Esophagus squamous epithelium (tissue), 5 donors: ENCODE data around the gene ELFN2. TPM values are rescaled to one million over a fixed set of nuclear protein-coding genes. Genes with fewer than 3 reads are reported as not detected.

Experiments
- DNase-seq: peaks from one replicate; lab custom pipeline; 2025; lab: John Stamatoyannopoulos, UW
- H3K27ac ChIP-seq, 4 donors: fragments of 200-600 bp; sonication (generic); one replicate each; pipeline ENCODE4 v1.5.1; 2016 to 2019; ENCODE audit warnings: mild to moderate bottlenecking in 1 of 4
- H3K27me3 ChIP-seq, 4 donors: fragments of 200-600 bp; sonication (generic); 1 replicate in 3 of 4; 2 replicates in 1 of 4; pipeline versions ENCODE4 v1.5.1 to v1.6.0; 2017 to 2021; ENCODE audit warnings: antibody characterized with exemption in 1 of 4
- H3K36me3 ChIP-seq, 3 donors: fragments of 200-600 bp; sonication (generic); one replicate each; pipeline ENCODE4 v1.5.1; 2016 to 2019
- H3K4me1 ChIP-seq, 3 donors: fragments of 200-600 bp; sonication (generic); one replicate each; pipeline ENCODE4 v1.5.1; 2017 to 2019
- H3K4me3 ChIP-seq, 4 donors: fragments of 200-600 bp; sonication (generic); 1 replicate in 3 of 4; 2 replicates in 1 of 4; pipeline ENCODE4 v1.5.1; 2016 to 2019; ENCODE audit warnings: mild to moderate bottlenecking in 2 of 4, moderate library complexity in 1 of 4
- H3K9me3 ChIP-seq, 3 donors: fragments of 200-600 bp; sonication (generic); one replicate each; pipeline ENCODE4 v1.5.1; 2016 to 2019
- CTCF ChIP-seq, 6 experiments: fragments of 450-650 bp in 4 of 6; fragments of 200-600 bp in 2 of 6; sonication (generic) in 2 of 6; IDR thresholded peaks; one replicate each; pipeline ENCODE4 v1.5.1; 2016 to 2019; ENCODE audit warnings: antibody characterized with exemption in 6 of 6, mild to moderate bottlenecking in 4 of 6, moderate library complexity in 4 of 6
- POLR2A ChIP-seq, 4 donors: fragments of 450-650 bp; IDR thresholded peaks; one replicate each; pipeline ENCODE4 v1.6.1; 2017; ENCODE audit warnings: antibody characterized with exemption in 4 of 4, mild to moderate bottlenecking in 4 of 4, moderate library complexity in 3 of 4
- WGBS, 2 donors: methylation state at CpG; one replicate each; pipeline ENCODE4 v1.1.5; 2018; 5-methylcytosine and 5-hydroxymethylcytosine counted together
- intact Hi-C: fragments of 100-400 bp; cut with DNase I; formaldehyde crosslinking; loops from one replicate; pipeline ENCODE4 v1.15.0; 2022
- total RNA-seq, 4 donors: library from RNA; depleted of rRNA; stranded (reverse); fragments of >200 nt; gene quantifications; one replicate each; pipeline ENCODE4 v1.1.0, GENCODE V29; 2016
- donor health status: DM: yes; HTN: yes; CAD: no.

ELFN2 gene
- total RNA-seq, 4 donors from 2014 or later = not detected

GRCh38 chr22:37417264-37417663 lies 10.0 kb downstream of the ELFN2 start:
- intact Hi-C loops = no loop called here

GRCh38 chr22:37416827-37417226 lies 10.5 kb downstream of the ELFN2 start:
- intact Hi-C loops = no loop called here
- H3K4me3 ChIP-seq = no peak overlapping the region
- peaks cover 6 to 97% (median 10%) of the 10 kb centered on the region in 4 donors for H3K27me3 ChIP-seq
- H3K27ac ChIP-seq = no peak overlapping the region
- TF ChIP-seq POLR2A (IDR thresholded peaks at IDR 0.05) = no peak
- TF ChIP-seq CTCF (IDR thresholded peaks at IDR 0.05) = no peak
- DNase-seq = no peak
- no peaks in the 10 kb centered on the region for H3K9me3 ChIP-seq
- WGBS, 2 donors = 28 to 32% methylated on average over 5 to 14 of the region's 14 CpGs
- H3K36me3 ChIP-seq = no peaks in the 10 kb centered on the region
- peaks cover 9 to 31% (median 19%) of the 10 kb centered on the region in 3 donors for H3K4me1 ChIP-seq

More at GRCh38 chr22:37417264-37417663, 10.0 kb downstream of the ELFN2 start:
- peaks cover 6 to 99% (median 10%) of the 10 kb centered on the region in 4 donors for H3K27me3 ChIP-seq
- peaks cover 9 to 31% (median 19%) of the 10 kb centered on the region in 3 donors for H3K4me1 ChIP-seq
- H3K4me3 ChIP-seq = no peak overlapping the region
- H3K36me3 ChIP-seq = no peaks in the 10 kb centered on the region
- no peak overlapping the region for H3K27ac ChIP-seq
- WGBS, 2 donors = 79 to 86% methylated on average over 2 to 3 of the region's 7 CpGs
- TF ChIP-seq CTCF (IDR thresholded peaks at IDR 0.05) (no peak), POLR2A (IDR thresholded peaks at IDR 0.05) (no peak)
- DNase-seq = no peak
- no peaks in the 10 kb centered on the region for H3K9me3 ChIP-seq

- no peak for DNase-seq
- intact Hi-C loops = no loop called here
- no peaks in the 10 kb centered on the region for H3K9me3 ChIP-seq
- TF ChIP-seq CTCF (IDR thresholded peaks at IDR 0.05) (no peak), POLR2A (IDR thresholded peaks at IDR 0.05) (no peak)
- no peaks in the 10 kb centered on the region for H3K36me3 ChIP-seq
- 39 to 54% methylated on average over 3 to 4 of the region's 6 CpGs for WGBS, 2 donors
- H3K4me1 ChIP-seq = peaks cover 9 to 31% (median 19%) of the 10 kb centered on the region in 3 donors
- no peak overlapping the region for H3K27ac ChIP-seq
- peaks cover 6 to 97% (median 9%) of the 10 kb centered on the region in 4 donors for H3K27me3 ChIP-seq
- no peak overlapping the region for H3K4me3 ChIP-seq
These were observed 10.9 kb downstream of the ELFN2 start for GRCh38 chr22:37416389-37416788.

GRCh38 chr22:37415210-37415609 lies 12.1 kb downstream of the ELFN2 start:
- 80 to 90% methylated on average over 2 to 4 of the region's 8 CpGs for WGBS, 2 donors
- intact Hi-C loops = no loop called here
- Histone ChIP-seq H3K4me1 (peaks cover 4 to 20% (median 14%) of the 10 kb centered on the region in 3 donors), H3K36me3 (no peaks in the 10 kb centered on the region), H3K4me3 (no peak overlapping the region), H3K27ac (no peak overlapping the region), H3K9me3 (no peaks in the 10 kb centered on the region), H3K27me3 (peaks cover 0 to 97% (median 4%) of the 10 kb centered on the region in 4 donors)
- DNase-seq = no peak
- TF ChIP-seq POLR2A (IDR thresholded peaks at IDR 0.05) = no peak
- TF ChIP-seq CTCF (IDR thresholded peaks at IDR 0.05) = no peak

GRCh38 chr22:37414288-37414687 lies 13.0 kb downstream of the ELFN2 start:
- intact Hi-C loops = no loop called here
- TF ChIP-seq CTCF (IDR thresholded peaks at IDR 0.05) (no peak), POLR2A (IDR thresholded peaks at IDR 0.05) (no peak)
- Histone ChIP-seq H3K27me3 (peaks cover 0 to 97% (median 0%) of the 10 kb centered on the region in 4 donors), H3K4me3 (no peak overlapping the region), H3K27ac (no peak overlapping the region), H3K9me3 (no peaks in the 10 kb centered on the region), H3K4me1 (peaks cover 0 to 11% (median 5%) of the 10 kb centered on the region in 3 donors), H3K36me3 (no peaks in the 10 kb centered on the region)
- DNase-seq = no peak
- WGBS, 2 donors = 70 to 93% methylated on average over 2 of the region's 2 CpGs
